PC-9 (cell line): ENCODE data around the gene RPS6KA5. TPM values are rescaled to one million over a fixed set of nuclear protein-coding genes. Genes with fewer than 3 reads are reported as not detected.
A peak's percentile ranks its signal among the peaks of the same experiment; 100 is the strongest.

Experiments used
- BruUV-seq: library from RNA; stranded (reverse); fragments of 400-500 nt; replicated peaks from 2 replicates; lab custom pipeline; 2021; lab: Mats Ljungman, UMichigan
- CTCF ChIA-PET: fragments of 300-600 bp; sonication (Branson Sonifier 250); formaldehyde crosslinking; loops from one replicate; lab custom pipeline; 2022; ENCODE audit warnings: antibody characterized with exemption; lab: Charles Lee
- POLR2A ChIA-PET: fragments of 300-600 bp; sonication (Branson Sonifier 250); formaldehyde crosslinking; loops from one replicate; lab custom pipeline; 2022; ENCODE audit warnings: antibody characterized with exemption; ENCODE audit not compliant: unreplicated experiment; lab: Charles Lee
- DNase-seq, 2 experiments: peaks; one replicate each; pipeline versions ENCODE4 v3.0.0 to v3.0.0-alpha.2; 2015 to 2022; ENCODE audit warnings: mixed read lengths in 1 of 2
- H2AFZ ChIP-seq: fragments of 200-600 bp; sonication (generic); 2 replicates; pipeline ENCODE4 v1.8.1; 2017; ENCODE audit warnings: antibody characterized with exemption
- H3F3A ChIP-seq: fragments of 200-600 bp; sonication (generic); 2 replicates; pipeline ENCODE4 v1.8.1; 2017; ENCODE audit warnings: antibody characterized with exemption, mild to moderate bottlenecking, low read depth; ENCODE audit not compliant: insufficient read depth
- H3K27ac ChIP-seq: fragments of 200-600 bp; sonication (generic); 2 replicates; pipeline ENCODE4 v1.6.1; 2016; ENCODE audit warnings: mixed run types
- H3K27me3 ChIP-seq: fragments of 200-600 bp; sonication (generic); 2 replicates; pipeline ENCODE4 v1.6.1; 2016; ENCODE audit warnings: low read depth, mixed run types; ENCODE audit not compliant: insufficient read depth
- H3K36me3 ChIP-seq: fragments of 200-600 bp; sonication (generic); 2 replicates; pipeline ENCODE4 v1.6.1; 2016; ENCODE audit warnings: low read depth, mixed run types
- H3K4me1 ChIP-seq: fragments of 200-600 bp; sonication (generic); replicated peaks from 2 replicates; pipeline ENCODE4 v1.6.1; 2016; ENCODE audit warnings: mixed run types; ENCODE audit not compliant: insufficient read depth
- H3K4me2 ChIP-seq: fragments of 200-600 bp; sonication (generic); 2 replicates; pipeline ENCODE4 v1.6.1; 2017; ENCODE audit warnings: mixed run types
- H3K4me3 ChIP-seq: fragments of 200-600 bp; sonication (generic); 2 replicates; pipeline ENCODE4 v1.6.1; 2016; ENCODE audit warnings: mixed run types
- H3K79me2 ChIP-seq: fragments of 200-600 bp; sonication (generic); 2 replicates; pipeline ENCODE4 v1.6.1; 2017; ENCODE audit warnings: low read depth, mixed run types
- H3K9me2 ChIP-seq: fragments of 200-600 bp; sonication (generic); 2 replicates; pipeline ENCODE4 v1.8.1; 2017; ENCODE audit warnings: mild to moderate bottlenecking; ENCODE audit not compliant: insufficient read depth
- H3K9me3 ChIP-seq: fragments of 200-600 bp; sonication (generic); 2 replicates; pipeline ENCODE4 v1.8.1; 2016; ENCODE audit warnings: low read depth; ENCODE audit not compliant: insufficient read depth
- H4K20me1 ChIP-seq: fragments of 200-600 bp; sonication (generic); 2 replicates; pipeline ENCODE4 v1.8.1; 2017; ENCODE audit not compliant: insufficient read depth
- CTCF ChIP-seq: fragments of 200-600 bp; sonication (generic); conservative IDR thresholded peaks from 2 replicates; pipeline ENCODE4 v1.6.1; 2017; ENCODE audit warnings: mixed run types, antibody characterized with exemption, mild to moderate bottlenecking, moderate library complexity
- EZH2 ChIP-seq: fragments of 200-600 bp; sonication (generic); IDR thresholded peaks from 2 replicates; pipeline ENCODE4 v1.8.0; 2017; ENCODE audit warnings: antibody characterized with exemption, low read depth
- intact Hi-C: fragments of 100-400 bp; cut with micrococcal nuclease; formaldehyde crosslinking; loops from one replicate; pipeline ENCODE4 v1.10.0; 2022; ENCODE audit not compliant: unreplicated experiment
- total RNA-seq: library from RNA; stranded (reverse); gene quantifications from 2 replicates; pipeline ENCODE4 v1.2.3, GENCODE V29; 2021

Gene RPS6KA5
- total RNA-seq, 1 experiment from 2014 or later, result 3.5 TPM

- H3K27me3 ChIP-seq, result no peaks in the 10 kb centered on the region
- no peak overlapping the region for H2AFZ ChIP-seq
- H3K79me2 ChIP-seq, result no peaks in the 10 kb centered on the region
- no peak for TF ChIP-seq CTCF
- TF ChIP-seq EZH2, result no peak
- POLR2A ChIA-PET, result no interaction called here
- peaks cover 15% of the 10 kb centered on the region for H3K4me1 ChIP-seq
- H3K9me3 ChIP-seq, result no peaks in the 10 kb centered on the region
- no peaks in the 10 kb centered on the region for H4K20me1 ChIP-seq
- peak overlapping the region; percentile 70 for H3K27ac ChIP-seq
- intact Hi-C loops, result no loop called here
- DNase-seq, result no peak
- CTCF ChIA-PET, result no interaction called here
- H3K4me3 ChIP-seq, result no peak overlapping the region; the same call in 1 of the 2 replicates
- BruUV-seq, result TSS peak; percentile 94
- H3K36me3 ChIP-seq, result no peaks in the 10 kb centered on the region
- H3F3A ChIP-seq, result 0 out of 2 replicates have a peak, but pooled peaks cover 5% of the 10 kb centered on the region
- H3K4me2 ChIP-seq, result peak overlapping the region; percentile 75
- H3K9me2 ChIP-seq, result no peaks in the 10 kb centered on the region
Observed at GRCh38 chr14:90851327-90852036, 209.0 kb downstream of the RPS6KA5 start.

- Histone ChIP-seq H3K27me3 (no peaks in the 10 kb centered on the region), H3K36me3 (no peaks in the 10 kb centered on the region), H4K20me1 (no peaks in the 10 kb centered on the region), H3K27ac (peak overlapping the region; percentile 70), H3K79me2 (no peaks in the 10 kb centered on the region), H3K9me3 (no peaks in the 10 kb centered on the region), H2AFZ (0 out of 2 replicates have a peak overlapping the region, but pooled peaks have one; percentile 62), H3K4me2 (peak overlapping the region; percentile 75), H3K4me1 (peaks cover 15% of the 10 kb centered on the region), H3K4me3 (peak overlapping the region; percentile 42; the same call in 1 of the 2 replicates), H3F3A (0 out of 2 replicates have a peak, but pooled peaks cover 5% of the 10 kb centered on the region), H3K9me2 (no peaks in the 10 kb centered on the region)
- CTCF ChIA-PET, result no interaction called here
- no TSS peak for BruUV-seq
- DNase-seq, result peak; percentile 22 to 83
- POLR2A ChIA-PET, result interaction anchor here (0.6 kb wide), 1 partner anchor 110 kb away, joined by 3 read pairs; no protein-coding TSS in a partner anchor
- TF ChIP-seq CTCF (no peak), EZH2 (no peak)
- intact Hi-C loops, result no loop called here
Observed at GRCh38 chr14:90850487-90850886, 210.0 kb downstream of the RPS6KA5 start.

GRCh38 chr14:90849787-90850444 lies 210.5 kb downstream of the RPS6KA5 start:
- Histone ChIP-seq H3K9me3 (no peaks in the 10 kb centered on the region), H3K27ac (no peak overlapping the region), H4K20me1 (no peaks in the 10 kb centered on the region), H3K9me2 (no peaks in the 10 kb centered on the region), H3K79me2 (no peaks in the 10 kb centered on the region), H3K27me3 (no peaks in the 10 kb centered on the region), H3K36me3 (no peaks in the 10 kb centered on the region), H3F3A (0 out of 2 replicates have a peak, but pooled peaks cover 5% of the 10 kb centered on the region), H2AFZ (no peak overlapping the region), H3K4me1 (peaks cover 15% of the 10 kb centered on the region), H3K4me3 (no peak overlapping the region), H3K4me2 (peak overlapping the region; percentile 75; the same call in 1 of the 2 replicates)
- no peak for TF ChIP-seq EZH2
- no peak for TF ChIP-seq CTCF
- ChIA-PET CTCF (no interaction called here), POLR2A (no interaction called here)
- DNase-seq, result no peak
- BruUV-seq, result TSS peak; percentile 76
- intact Hi-C loops, result no loop called here
